Anterior cingulate cortex (tissue), 58 donors: ENCODE measurements around the gene CAMSAP1.
"Not testable (repeated sequence)": the region's sequence is repeated elsewhere in the genome, so short reads cannot be mapped to it uniquely, and the experiment has no call there.

Experiments used
- DNase-seq, 58 donors: peaks; one replicate each; lab custom pipeline; 2025; lab: John Stamatoyannopoulos, UW

The CAMSAP1 gene

DNA sequence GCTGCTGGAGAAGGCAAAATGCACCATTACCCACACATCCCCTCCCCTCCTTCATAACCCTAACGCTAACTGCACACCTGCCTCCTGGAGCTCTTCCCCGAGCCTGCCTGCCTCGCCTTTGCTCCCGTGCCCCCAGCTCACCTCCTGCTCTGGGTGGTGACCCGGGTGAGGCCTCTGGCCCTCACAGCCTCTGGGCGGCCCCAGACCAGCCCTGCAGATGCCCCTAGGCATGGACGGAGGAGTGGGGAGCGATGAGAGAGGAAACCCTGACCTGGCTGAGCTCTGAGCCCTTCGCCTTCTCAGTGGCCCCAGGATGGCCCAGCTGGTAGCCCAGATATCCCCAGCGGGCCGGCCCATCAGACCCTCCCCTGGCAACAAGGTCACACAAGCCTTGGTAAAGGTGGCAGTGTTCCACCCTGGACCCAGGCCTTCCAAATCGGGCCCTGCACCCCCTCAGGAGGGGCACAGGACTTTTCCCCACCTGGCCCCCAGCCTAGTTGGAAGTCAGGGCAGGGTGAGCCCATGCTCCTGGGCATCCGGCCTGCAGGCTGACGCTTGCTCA is 14.5 kb upstream of the CAMSAP1 start:
- no peak for DNase-seq

DNA sequence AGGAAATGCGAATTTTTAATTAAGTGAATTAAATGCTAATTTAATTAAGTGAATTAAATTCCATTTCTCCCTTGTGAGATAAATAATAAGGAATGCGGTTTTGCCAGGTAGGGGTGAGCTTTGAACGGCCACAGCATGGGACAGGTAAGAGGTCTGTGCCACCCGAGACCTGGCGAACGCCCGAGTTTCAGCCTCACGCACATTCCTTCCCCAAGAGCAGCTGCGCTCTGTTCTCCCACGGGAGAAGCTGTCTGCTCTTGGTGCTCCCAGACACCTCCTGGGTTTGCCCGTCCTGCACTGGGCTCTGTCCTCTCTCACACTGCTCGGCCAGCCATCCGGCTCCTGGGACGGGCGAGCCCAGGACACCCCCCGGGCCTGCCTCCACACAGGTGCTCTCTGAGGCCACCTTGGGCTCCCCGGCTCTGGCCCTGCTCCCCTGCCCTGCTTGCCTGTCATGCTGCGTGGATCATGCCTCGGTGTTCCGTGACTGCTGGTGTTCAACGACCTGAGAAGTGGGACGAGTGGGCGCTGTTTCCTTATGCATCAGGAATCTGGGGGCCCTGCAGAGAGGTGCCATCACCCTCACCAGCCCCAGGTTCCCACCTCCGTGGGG is 13.7 kb upstream of the CAMSAP1 start:
- peak in 1 of 58 donors; percentile 20 for DNase-seq

DNA sequence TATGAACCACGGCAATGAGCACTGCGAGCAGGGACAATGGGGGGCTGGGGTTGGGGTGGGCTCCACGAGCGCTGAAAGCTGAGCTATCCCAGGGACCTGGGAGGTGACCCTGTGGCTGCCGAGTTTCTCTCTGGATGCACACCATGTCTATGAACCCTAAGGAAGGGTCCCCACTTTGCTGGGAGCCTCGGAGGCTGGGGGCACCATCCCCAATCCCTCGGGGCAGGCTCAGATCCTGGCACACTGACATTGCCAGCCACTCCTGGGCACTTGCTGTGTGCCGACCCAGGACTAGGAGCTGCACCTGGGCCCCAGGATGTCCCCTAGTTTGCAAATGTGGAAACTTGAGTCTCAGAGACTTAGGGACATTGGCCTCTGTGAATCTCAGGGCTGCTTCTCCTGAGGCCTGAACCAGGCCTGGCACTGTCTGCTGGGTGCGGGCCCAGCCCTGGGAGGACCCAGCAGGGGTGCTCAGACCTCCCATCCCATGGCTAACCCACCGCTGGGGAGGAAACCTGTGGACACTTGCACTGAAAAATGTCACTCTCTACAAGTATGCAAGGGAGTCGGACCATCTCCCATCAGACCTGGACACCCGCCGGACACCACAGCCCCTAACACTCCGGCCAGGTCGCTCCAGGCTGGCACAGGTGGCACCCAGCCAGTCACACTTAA is 13.0 kb upstream of the CAMSAP1 start:
- no peak for DNase-seq

DNA sequence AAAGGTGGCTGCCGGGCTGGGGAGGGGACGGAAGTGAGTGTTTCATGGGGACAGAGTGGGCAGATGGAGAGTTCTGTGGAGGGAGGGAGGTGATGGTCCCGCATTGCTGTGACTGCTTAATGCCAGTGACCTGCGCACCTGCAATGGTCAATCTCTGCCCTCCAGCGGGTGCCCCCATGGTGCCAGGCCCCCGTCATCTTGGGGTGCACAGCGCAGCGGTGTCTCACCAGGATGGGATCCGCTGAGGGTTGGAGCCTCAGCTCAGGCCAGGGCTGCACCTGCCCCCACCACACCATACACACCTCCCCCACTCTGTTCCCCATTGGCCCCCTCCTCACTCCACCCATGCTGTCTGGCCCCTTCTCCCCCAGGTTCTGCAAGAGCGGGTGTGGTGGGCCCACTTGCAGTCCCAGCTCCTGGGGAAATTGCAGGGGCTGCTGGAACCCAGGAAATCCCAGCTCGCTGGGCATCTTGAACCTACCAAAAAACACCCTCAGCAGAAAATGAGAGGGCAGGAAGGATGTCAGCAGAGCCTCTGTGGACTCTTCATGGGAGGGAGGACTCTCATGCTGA is 12.1 kb upstream of the CAMSAP1 start:
- DNase-seq, result no peak

DNA sequence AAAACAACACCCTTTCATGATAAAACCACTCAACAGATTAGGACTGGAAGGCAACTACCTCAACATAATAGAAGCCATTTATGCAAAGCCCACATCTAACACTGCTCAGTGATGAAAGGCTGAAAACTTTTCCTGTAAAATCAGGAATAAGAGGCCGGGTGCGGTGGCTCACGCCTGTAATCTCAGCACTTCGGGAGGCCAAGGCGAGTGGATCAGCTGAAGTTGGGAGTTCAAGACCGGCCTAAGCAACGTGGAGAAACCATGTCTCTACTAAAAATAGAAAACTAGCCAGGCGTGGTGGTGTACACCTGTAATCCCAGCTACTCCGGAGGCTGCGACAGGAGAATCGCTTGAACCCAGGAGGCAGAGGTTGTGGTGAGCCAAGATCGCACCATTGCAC is 8.9 kb upstream of the CAMSAP1 start:
- not testable (repeated sequence) for DNase-seq

DNA sequence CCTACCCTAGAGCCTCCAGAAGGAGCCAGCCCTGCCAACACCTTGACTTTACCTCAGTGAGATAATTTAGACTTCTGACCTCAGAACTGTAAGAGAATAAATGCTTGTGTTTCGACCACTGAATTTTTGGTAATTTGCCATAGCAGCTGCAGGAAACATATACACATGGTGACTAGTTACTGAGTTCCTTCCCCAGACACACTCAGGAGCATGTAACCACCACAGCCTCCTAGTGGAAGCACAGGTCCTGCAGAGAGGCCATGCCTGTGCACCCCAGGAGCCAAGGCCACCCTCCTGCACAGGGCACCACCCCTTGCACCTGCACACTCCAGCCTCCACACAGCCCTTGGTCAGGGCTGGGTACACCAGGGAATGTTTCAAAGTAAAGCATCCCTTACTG is 7.6 kb upstream of the CAMSAP1 start:
- DNase-seq, result no peak

DNA sequence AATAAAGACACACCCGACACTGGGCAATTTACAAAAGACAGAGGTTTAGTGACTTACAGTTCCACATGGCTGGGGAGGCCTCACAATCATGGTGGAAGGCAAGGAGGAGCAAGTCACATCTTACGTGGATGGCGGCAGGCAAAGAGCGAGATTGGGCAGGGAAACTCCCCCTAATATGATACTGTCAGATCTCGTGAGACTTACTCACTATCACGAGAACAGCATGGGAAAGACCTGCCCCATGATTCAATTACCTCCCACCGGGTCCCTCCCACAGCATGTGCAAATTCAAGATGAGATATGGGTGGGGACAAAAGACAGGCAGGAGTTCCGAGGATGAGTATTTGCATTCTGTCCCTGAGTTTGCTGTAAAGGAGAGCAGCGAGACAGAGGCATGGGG is 3.9 kb upstream of the CAMSAP1 start:
- DNase-seq, result not testable (repeated sequence)

DNA sequence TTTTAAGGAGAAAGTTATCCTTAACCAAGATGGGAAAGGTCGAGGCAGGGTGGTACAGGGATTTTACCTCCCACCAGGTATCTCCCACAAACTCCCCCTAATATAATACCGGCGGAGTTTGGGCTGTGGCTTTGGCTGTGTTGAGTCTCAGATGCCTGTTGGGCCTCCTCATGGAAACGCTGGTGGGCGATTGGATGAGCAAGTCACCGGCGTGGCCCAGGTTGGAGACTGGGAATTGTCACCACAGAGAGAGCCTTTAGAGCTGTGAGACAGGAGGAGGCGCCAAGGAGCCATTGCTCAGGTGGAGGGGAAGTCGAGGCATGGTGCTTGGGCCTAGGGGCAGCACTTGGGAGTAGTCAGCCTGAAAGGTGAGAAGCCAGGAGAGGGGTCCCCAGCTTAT is 3.4 kb upstream of the CAMSAP1 start:
- no peak for DNase-seq

DNA sequence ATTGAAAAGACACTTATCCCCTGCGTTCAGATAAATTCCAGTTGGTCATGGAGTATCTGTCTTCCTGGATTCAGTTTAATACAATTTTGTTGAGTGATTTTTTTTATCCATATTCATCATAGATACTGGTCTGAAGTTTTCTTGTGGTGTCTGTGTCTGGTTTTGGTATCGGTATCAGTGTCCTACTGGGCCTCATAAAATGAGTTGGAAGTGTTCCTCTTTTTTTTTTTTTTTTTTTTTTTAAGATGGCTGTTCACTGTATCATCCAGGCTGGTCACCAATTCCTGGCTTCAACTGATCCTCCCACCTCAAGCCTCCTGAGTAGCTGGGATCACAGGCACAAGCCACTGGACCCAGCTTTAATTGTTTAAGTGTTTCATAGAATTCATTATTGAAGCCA is 2.9 kb upstream of the CAMSAP1 start:
- no peak for DNase-seq

DNA sequence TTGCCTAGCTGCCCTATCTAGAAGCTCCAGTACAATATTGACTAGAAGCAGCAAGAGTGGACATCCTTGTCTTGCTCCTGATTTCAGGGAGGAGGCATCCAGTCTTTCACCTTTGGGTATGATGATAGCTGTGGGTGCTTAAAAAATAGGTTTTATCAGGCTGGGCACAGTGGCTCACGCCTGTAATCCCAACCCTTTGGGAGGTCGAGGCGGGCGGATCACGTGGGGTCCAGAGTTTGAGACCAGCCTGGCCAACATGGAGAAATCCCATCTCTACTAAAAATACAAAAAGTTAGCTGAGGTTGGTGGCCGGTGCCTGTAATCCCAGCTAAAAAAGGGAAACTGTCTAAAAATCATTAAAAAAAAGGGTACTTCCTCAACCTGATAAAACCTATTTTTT is 2.0 kb upstream of the CAMSAP1 start:
- no peak for DNase-seq

DNA sequence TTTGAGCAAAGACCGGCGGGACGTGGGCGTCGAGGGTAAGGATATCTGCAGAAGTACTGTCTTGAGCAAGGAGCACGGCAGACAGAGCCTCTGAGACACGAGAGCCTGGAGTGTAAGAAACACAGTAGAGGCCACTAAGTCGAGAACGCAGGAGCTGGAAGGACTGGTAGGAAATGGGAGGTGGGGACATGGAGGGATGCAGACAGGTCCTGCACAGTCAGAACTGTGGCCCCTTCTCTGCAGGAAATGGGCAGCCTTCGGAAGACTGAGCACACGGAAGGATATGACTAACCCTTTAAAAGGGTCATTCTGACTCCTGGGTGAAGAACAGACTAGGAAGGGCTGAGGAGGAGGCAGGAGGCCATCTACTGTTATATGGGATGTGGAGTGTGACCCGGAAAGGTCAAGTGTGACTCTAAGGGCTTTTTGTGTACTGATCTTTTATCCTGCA is 1.4 kb upstream of the CAMSAP1 start:
- no peak for DNase-seq

DNA sequence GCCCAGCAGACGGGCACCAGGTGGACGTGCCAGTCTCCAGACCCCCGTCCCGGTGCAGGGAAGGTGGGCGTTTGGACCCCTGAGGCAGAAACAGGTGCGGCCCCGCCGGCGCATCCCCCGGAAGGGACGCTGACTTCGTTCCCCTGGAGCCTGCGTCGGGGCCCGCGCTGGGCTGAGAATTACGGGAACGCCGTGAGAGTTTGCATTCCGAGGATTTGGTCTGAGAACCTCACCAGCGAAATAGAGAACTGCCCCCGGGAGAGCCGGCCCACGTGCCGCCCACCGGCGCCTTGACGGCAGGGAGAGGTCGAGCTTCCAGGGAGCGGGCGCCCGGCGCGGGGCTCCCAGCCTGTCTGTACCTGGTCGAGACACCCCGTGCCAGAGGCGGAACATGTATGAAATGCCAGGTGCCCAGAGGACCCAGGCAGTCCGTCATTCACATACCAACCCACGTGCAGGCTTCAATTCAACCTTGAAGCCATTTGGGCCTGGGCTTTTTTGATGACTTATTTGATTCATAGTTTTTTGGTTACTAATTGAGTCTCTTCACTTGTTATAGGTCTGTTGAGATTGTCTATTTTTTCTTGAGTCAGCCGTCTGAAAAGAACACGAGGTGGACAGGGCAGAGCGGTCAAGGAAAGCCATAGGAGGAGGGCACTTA is 877 bp upstream of the CAMSAP1 start:
- DNase-seq, result peak in 2 of 58 donors; percentile 58 to 64

DNA sequence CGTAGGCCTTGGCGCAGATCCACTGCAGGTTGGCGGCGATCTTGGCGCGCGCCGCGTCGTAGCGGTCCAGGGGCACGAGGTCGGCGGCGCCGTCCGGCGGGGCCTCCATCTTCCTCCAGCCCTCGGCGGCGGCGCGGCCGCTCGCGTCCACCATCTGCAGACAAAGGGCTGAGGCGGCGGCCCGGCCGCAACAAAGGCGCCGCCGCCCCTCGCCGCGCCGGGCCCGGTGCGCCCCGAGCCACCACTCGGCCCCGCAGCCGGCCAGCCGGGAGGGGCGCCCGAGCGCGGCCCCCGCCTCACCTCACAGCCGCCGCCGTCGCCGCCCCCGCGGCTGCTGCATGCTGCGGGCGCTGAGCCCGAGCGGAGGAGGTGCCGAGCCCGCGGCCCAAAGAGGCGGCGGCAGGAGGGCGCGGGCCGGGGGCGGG is 328 bp downstream of the CAMSAP1 start:
- no peak for DNase-seq

DNA sequence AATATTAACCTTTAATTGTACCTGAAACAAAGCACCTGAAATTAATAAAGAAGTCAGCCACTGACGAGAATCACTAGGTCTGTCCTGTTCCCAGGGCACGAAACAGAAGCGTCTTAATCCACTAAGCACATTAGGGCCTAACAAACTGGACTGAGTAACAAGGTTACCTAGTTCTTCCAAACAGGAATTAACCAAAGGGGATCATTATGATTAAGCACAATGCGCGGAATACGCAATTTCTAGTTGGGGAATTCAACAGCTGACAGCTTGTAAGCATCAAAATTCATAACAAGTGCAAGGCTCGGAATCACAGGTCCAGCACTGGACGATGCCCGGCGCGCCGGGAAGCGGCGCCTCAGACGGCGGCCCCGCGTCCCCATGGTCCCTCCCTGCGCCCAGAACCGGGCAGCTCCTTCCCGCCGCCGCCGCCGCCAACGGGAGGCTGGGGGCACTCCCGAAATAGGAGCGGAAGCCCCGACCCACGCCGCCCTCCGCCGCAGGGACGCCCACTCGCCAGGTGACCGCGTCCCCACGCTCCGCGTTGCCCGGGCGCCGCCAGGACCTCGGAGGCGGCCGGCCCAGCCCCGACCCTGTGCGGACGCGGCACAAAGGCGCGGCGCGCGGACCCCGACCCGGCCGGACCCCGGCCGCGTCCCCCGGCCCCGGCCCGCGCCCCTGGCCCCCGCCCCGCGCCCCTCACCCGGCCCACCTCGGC is 898 bp downstream of the CAMSAP1 start:
- DNase-seq, result peak in 2 of 58 donors; percentile 8 to 40

DNA sequence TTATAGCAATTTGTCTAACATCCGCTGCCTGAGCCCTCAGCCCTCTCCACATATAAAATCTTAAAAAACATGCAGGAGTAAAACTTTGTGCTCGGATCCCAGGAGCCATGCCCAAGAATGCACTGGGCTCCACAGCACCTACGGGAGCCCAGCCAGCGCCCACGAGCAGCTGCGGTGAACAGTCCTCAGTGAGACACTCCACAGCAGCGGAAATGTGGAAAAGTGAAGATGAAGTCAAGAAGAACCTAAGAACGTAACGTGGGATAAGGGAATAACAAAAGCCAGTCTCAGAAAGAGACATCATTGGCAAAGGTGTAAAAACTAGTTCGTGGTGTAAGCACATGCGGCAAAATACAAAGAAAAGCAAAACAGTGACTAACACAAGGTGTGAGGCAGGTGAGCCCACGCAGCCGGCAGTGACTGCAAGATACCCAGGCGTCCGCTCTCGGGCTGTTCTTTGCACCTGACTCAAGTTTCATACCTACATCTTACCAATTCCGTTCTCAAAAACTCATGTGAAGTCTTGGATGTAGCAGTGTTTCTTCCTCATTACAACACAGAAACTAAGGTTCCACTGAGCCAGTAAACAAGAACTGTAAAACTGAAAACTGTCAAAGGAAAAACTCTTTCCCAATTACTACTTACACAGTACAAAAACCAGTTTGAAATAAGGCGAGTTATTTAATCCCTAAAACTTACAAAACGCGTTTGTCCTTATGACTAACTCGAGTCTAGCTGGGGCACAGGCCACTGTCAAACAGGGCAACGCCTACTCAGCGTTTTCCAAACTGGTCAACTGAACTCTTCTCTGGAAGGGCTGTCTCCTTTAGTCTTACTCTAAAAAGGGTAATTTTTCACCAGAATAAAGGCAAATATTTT is 1.7 kb downstream of the CAMSAP1 start:
- peak in 1 of 58 donors; percentile 13 for DNase-seq

DNA sequence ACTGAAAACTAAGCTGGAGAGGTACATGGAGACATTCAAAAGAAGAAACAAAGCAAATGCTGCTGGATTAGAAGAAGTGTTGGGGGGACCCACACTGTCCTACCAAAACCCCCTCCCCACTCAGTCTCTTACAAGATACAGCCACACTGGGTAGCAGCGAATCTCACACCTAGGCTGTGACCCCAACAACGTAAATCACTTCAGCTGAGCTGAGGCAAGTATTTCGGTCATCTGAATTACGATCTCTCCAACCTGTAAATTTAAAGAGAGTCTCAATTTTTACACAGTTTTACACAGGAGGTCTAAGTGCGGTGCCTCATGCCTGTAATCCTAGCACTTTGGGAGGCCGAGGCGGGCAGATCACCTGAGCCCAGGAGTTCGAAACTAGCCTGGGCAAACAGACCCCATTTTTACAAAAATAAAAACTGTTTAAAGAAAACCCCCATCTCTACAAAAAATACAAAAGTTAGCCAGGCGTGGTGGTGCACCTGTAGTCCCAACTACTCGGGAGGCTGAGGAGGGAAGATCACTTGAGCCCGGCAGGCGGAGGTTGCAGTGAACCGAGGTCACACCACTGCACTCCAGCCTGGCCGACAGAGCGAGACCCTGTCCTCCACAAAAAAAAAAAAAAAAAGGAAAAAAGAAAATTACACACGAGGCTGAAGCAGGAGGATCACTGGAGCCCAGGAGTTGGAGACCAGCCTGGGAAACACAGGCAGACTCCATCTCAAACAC is 3.4 kb downstream of the CAMSAP1 start:
- no peak for DNase-seq

DNA sequence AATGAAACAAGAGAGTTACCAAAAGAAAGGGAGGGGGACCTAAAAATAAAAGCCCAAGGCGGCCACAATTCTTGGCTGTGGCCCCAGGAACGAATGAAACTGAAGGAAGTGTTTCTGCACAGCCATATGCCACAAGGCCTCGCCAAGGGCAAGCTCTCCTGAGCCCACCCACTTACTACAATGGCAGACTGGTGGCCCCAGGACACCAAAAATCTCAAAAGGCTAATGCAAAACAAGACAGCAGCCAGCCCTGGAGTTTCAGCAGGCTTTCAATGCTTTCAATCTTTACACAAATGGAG is 4.0 kb downstream of the CAMSAP1 start:
- DNase-seq, result no peak

DNA sequence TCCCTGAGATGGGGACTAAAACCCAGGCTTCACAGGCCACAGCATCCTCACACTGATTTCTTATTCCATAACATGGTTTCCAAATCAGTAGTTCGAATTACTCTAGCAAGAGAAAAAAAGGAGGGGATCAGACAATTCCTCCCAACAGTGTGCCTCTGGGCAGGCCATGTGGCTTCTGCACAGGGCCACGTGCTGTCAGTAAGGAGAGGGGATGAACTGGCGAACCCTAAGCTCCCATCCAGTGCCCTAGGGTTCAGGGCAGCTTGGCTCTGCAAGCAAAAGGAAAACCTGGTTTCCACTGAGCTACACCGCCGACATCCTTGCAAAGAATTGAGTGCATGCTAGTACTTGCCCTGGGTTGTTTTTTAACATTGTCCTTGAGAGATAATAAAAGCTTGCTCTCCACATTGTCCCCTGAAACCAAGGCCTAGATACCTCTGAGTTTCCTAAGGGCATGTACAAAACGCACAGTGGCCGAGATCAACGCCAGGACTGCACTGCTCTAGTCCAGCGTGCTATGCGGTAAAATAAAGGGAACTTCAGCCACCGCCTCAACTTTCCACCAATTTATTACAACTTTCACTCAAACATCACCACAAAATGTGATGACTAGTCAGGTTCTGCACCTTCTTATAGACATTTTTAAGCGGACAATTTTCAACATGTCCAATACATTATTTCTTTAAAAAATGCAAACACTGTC is 4.5 kb downstream of the CAMSAP1 start:
- DNase-seq, result no peak
